Measurements from ENCODE around the gene TMIGD3. TPM values are rescaled to one million over a fixed set of nuclear protein-coding genes. Genes with fewer than 3 reads are reported as not detected.

The TMIGD3 gene
- total and polyA plus RNA-seq, 2 of the 4 experiments (the other 2 are of a cell fraction), result under 0.01 to 0.12 TPM

GRCh38 chr1:111499026-111499785 lies 4.2 kb downstream of the TMIGD3 start:
- Histone ChIP-seq H3K4me1 (ENCODE audit: control insufficient read depth, insufficient read depth, low read length) (no peaks in the 10 kb centered on the region), H3K9me3 (ENCODE audit: control insufficient read depth, insufficient read depth, low read length) (peaks cover 2% of the 10 kb centered on the region; the same call in 1 of the 2 replicates), H3K14ac (replicated peaks; ENCODE audit: low read depth, low read length) (no peak overlapping the region), H2AFZ (replicated peaks; ENCODE audit: low read length, poor library complexity) (no peak overlapping the region), H4K5ac (ENCODE audit: low read depth, low read length) (no peak overlapping the region), H3K4me2 (ENCODE audit: low read depth, low read length) (no peak overlapping the region), H3K27me3 (ENCODE audit: control insufficient read depth, insufficient read depth, low read length) (peaks cover 29% of the 10 kb centered on the region), H2BK5ac (ENCODE audit: low read depth, low read length, poor library complexity, severe bottlenecking) (no peak overlapping the region), H2BK20ac (ENCODE audit: low read depth, low read length) (no peak overlapping the region), H2AK9ac (replicated peaks; ENCODE audit: low read depth, low read length, poor library complexity) (no peak overlapping the region), H4K8ac (ENCODE audit: low read depth in 2 of 2, low read length in 2 of 2) (no peak overlapping the region), H2BK15ac (ENCODE audit: low read depth, low read length) (no peak overlapping the region), H3K9ac (ENCODE audit: low read depth, low read length) (no peak overlapping the region), H2AK5ac (ENCODE audit: low read depth, low read length) (no peak overlapping the region), H3K18ac (ENCODE audit: low read depth, low read length) (no peak overlapping the region), H3K4ac (ENCODE audit: low read depth, low read length) (no peak overlapping the region), H2BK120ac (ENCODE audit: low read depth, low read length) (no peak overlapping the region), H3K79me1 (ENCODE audit: low read depth in 1 of 2, low read length in 2 of 2) (no peaks in the 10 kb centered on the region), H4K20me1 (ENCODE audit: insufficient read depth, low read length) (no peaks in the 10 kb centered on the region), H4K91ac (ENCODE audit: insufficient read depth, low read depth, low read length) (no peak overlapping the region), H3K36me3 (ENCODE audit: control insufficient read depth, insufficient read depth, low read length) (no peaks in the 10 kb centered on the region), H3K27ac (ENCODE audit: insufficient read depth, low read length) (no peak overlapping the region), H3K4me3 (ENCODE audit: insufficient read depth, low read depth, low read length) (no peak overlapping the region), H3K56ac (ENCODE audit: extremely low read depth, insufficient read depth, low read length) (no peak overlapping the region), H3K9me1 (ENCODE audit: insufficient read depth, low read length) (no peaks in the 10 kb centered on the region), H3K23ac (ENCODE audit: low read depth, low read length) (no peak overlapping the region)
- in situ Hi-C loops (cut with MboI; ENCODE audit: low sequenced_read_pairs), result loop anchor here (25.0 kb wide), 1 partner anchor 863 kb away; no protein-coding TSS in a partner anchor
- intact Hi-C loops (cut with micrococcal nuclease), result no loop called here
- ChIA-PET POLR2A (ENCODE audit: unreplicated experiment) (no interaction called here), CTCF (interaction anchor here (0.8 to 2.0 kb wide), 2 partner anchors 9 to 17 kb away, joined by 4 to 12 read pairs; no protein-coding TSS in a partner anchor)
- 70% methylated on average over 2 of the region's 5 CpGs; no CpG with 5 or more reads in 1 of the 2 experiments for WGBS, 2 experiments (ENCODE audit: extremely low coverage in 2 of 2, insufficient read length in 1 of 2)
- TF ChIP-seq ELK1 (IDR thresholded peaks at IDR 0.05; ENCODE audit: borderline replicate concordance, low read depth, low read length) (no peak), MXI1 (IDR thresholded peaks at IDR 0.05; ENCODE audit: borderline replicate concordance, low read depth, low read length) (no peak), FOS (IDR thresholded peaks at IDR 0.05; ENCODE audit: low read depth, low read length) (no peak), RCOR1 (IDR thresholded peaks at IDR 0.05; ENCODE audit: insufficient replicate concordance, low read length) (no peak), CHD1 (IDR thresholded peaks at IDR 0.05; ENCODE audit: low read depth, low read length) (no peak)
- DNase-seq (no peak), ATAC-seq (ENCODE audit: low read depth) (no peak)
- dilution Hi-C loops (cut with HindIII; ENCODE audit: low sequenced_read_pairs, unreplicated experiment), result no loop called here
- no TSS peak for BruUV-seq (replicated peaks)
